ENCODE results near the gene FBP1. TPM values are rescaled to one million over a fixed set of nuclear protein-coding genes. Genes with fewer than 3 reads are reported as not detected.

Gene FBP1
- total RNA-seq, 6 experiments from 2014 or later: not detected

DNA sequence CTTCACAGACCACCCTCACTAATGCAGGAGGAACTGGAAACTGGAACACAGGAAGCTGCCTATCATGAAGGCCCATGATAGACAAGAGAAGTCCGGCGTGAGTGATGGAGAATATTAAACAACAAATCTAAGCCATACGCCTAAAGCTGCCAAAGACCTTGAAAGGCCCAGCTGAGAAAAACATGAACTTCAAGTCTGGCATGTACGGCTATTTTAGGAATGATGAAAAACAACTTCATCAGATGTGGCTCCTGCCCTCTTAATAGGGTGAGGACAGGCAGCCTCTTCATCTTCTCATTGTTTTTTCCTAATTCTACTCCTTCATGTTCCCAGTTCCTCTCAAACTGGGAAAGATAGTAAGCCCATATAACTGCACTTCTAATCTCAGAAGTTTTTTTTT, 20.3 kb downstream of the FBP1 start:
- TF ChIP-seq, protein P1, sequence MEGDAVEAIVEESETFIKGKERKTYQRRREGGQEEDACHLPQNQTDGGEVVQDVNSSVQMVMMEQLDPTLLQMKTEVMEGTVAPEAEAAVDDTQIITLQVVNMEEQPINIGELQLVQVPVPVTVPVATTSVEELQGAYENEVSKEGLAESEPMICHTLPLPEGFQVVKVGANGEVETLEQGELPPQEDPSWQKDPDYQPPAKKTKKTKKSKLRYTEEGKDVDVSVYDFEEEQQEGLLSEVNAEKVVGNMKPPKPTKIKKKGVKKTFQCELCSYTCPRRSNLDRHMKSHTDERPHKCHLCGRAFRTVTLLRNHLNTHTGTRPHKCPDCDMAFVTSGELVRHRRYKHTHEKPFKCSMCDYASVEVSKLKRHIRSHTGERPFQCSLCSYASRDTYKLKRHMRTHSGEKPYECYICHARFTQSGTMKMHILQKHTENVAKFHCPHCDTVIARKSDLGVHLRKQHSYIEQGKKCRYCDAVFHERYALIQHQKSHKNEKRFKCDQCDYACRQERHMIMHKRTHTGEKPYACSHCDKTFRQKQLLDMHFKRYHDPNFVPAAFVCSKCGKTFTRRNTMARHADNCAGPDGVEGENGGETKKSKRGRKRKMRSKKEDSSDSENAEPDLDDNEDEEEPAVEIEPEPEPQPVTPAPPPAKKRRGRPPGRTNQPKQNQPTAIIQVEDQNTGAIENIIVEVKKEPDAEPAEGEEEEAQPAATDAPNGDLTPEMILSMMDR (IDR thresholded peaks at IDR 0.05): no peak
- Mint-ChIP-seq H3K4me3 (no peak overlapping the region), H3K27me3 (ENCODE audit: insufficient read depth) (peaks cover 9% of the 10 kb centered on the region), H3K4me1 (ENCODE audit: low read depth) (no peaks in the 10 kb centered on the region), H3K9me3 (no peaks in the 10 kb centered on the region), H3K36me3 (ENCODE audit: low read depth) (no peaks in the 10 kb centered on the region), H3K27ac (no peak overlapping the region)
- DNase-seq: no peak

DNA sequence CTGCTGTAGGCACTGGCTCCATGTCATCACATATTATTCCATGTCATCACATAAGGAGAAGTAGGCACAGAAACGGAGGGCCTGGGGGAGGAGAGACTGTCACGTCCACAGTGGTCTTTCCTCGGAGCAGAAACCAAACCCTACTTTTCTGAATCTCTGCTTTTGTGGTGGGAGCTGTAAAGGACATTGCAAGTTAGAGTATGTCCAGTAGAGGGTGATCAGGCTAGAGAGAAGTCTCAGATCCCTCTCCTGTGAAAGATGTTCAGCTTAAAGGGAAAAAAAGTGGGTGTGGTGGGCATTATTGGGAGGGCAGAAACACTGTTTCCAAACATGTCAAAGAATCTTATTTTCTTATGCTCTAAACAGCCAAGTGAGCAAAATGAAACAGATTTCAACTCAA, 26.3 kb downstream of the FBP1 start:
- Mint-ChIP-seq H3K4me3 (no peak overlapping the region), H3K27me3 (ENCODE audit: insufficient read depth) (peaks cover 25% of the 10 kb centered on the region), H3K4me1 (ENCODE audit: low read depth) (no peaks in the 10 kb centered on the region), H3K36me3 (ENCODE audit: low read depth) (no peaks in the 10 kb centered on the region), H3K9me3 (no peaks in the 10 kb centered on the region), H3K27ac (no peak overlapping the region)
- TF ChIP-seq, protein P1 (IDR thresholded peaks at IDR 0.05): peak; percentile 42
- no peak for DNase-seq

DNA sequence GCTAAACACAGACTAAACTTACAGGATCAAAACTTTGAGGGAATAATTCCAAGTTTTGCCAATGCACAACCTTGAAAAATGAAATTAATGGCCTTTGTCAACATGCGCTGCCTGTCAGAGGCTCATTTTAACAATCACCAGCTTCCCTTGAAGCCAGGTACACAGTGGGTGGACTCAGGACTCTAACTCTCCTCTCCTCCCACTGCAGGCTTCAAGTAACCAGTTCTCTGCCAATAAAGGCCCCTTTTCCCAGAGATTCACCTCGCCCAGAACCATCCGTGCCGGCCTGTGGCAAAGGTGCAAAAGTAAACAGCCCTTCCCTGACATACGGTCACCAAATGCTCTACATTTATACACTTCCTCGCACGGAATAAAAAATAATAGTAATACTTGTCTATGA, 27.2 kb downstream of the FBP1 start:
- TF ChIP-seq, protein P1 (IDR thresholded peaks at IDR 0.05): no peak
- no peaks in the 10 kb centered on the region for H3K36me3 Mint-ChIP-seq (ENCODE audit: low read depth)
- no peak for DNase-seq

DNA sequence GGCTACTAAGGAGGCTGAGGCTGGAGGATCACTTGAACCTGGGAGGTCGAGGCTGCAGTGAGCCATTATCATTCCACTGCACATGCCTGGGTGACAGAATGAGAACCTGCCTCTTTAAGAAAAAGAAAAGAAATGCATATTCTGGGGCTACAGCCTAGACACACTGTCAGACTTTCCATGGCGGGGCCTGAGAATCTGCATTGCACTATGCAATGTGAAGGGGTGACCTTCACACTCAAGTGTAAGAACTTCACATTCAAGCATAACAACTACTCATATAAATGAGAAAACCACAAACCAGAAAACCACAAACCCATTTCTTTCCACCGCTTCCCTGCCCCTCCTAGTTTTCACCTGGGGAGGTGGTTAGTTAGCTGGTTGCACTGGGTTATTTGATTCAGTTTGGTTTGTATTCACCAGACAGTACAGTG, 27.7 kb downstream of the FBP1 start:
- TF ChIP-seq, protein P1 (IDR thresholded peaks at IDR 0.05): no peak
- Mint-ChIP-seq H3K27ac (no peak overlapping the region), H3K4me3 (no peak overlapping the region), H3K9me3 (no peaks in the 10 kb centered on the region), H3K27me3 (ENCODE audit: insufficient read depth) (peaks cover 32% of the 10 kb centered on the region), H3K36me3 (ENCODE audit: low read depth) (no peaks in the 10 kb centered on the region), H3K4me1 (ENCODE audit: low read depth) (no peaks in the 10 kb centered on the region; the same call in 1 of the 2 replicates)
- no peak for DNase-seq

More for the DNA sequence above, 27.2 kb downstream of the FBP1 start:
- Mint-ChIP-seq H3K9me3 (no peaks in the 10 kb centered on the region), H3K27me3 (ENCODE audit: insufficient read depth) (peaks cover 28% of the 10 kb centered on the region), H3K4me1 (ENCODE audit: low read depth) (no peaks in the 10 kb centered on the region), H3K27ac (no peak overlapping the region), H3K4me3 (no peak overlapping the region)

DNA sequence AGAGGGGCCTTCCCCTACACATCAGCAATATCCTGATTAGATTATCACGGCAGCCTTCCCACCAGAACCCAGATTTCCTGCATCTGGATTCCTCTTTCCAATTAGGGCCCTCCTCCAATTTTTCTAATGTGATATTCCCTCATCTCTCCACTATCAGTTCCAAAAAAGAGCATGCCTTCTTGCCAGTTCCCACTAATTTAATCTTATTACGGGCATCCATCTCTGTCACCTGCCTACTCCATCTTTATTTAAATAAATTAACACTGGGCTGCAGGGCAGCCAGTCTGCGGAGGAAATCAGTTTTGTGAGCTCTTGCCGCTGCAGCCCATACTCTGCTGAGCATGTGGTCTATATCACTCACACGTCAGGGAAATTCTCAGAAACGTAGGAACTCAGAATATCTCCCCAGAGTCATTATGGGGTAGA, 29.1 kb downstream of the FBP1 start:
- Mint-ChIP-seq H3K27ac (no peak overlapping the region), H3K9me3 (no peaks in the 10 kb centered on the region), H3K4me1 (ENCODE audit: low read depth) (no peaks in the 10 kb centered on the region; the same call in 1 of the 2 replicates), H3K27me3 (ENCODE audit: insufficient read depth) (peaks cover 44% of the 10 kb centered on the region), H3K4me3 (no peak overlapping the region), H3K36me3 (ENCODE audit: low read depth) (no peaks in the 10 kb centered on the region)
- TF ChIP-seq, protein P1 (IDR thresholded peaks at IDR 0.05): no peak
- no peak for DNase-seq

DNA sequence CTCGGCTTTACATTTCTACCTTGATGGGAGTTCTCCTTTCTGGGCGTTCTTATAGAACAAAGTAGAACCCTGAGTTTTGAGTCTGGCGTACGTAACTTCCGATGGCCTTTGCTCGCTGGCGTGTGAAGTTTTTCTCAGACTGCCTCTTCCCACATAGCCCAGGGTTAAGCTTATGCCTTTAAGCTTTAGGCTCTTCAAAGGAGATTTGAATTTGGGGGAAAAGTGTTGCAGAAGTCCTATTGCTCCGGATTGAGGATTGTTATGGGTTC, 32.0 kb downstream of the FBP1 start:
- Mint-ChIP-seq H3K36me3 (ENCODE audit: low read depth) (no peaks in the 10 kb centered on the region), H3K4me3 (no peak overlapping the region), H3K27me3 (ENCODE audit: insufficient read depth) (peaks cover 60% of the 10 kb centered on the region), H3K9me3 (no peaks in the 10 kb centered on the region), H3K4me1 (ENCODE audit: low read depth) (peaks cover 6% of the 10 kb centered on the region), H3K27ac (no peak overlapping the region)
- TF ChIP-seq, protein P1 (IDR thresholded peaks at IDR 0.05): no peak
- no peak for DNase-seq
